OCI-LY1 (cell line): ENCODE results near the gene ZBTB38.

Experiments
- H2AFZ ChIP-seq: fragments of 200-600 bp; sonication (generic), shearing (Covaris generic); 2 replicates; pipeline ENCODE4 v1.6.0; 2014; ENCODE audit warnings: antibody characterized with exemption, mild to moderate bottlenecking, low read length
- H3F3A ChIP-seq: fragments of 200-600 bp; sonication (generic), shearing (Covaris generic); 2 replicates; pipeline ENCODE4 v1.6.0; 2014; ENCODE audit warnings: mild to moderate bottlenecking, antibody characterized with exemption, low read length, moderate library complexity; ENCODE audit not compliant: insufficient read depth
- H3K27ac ChIP-seq: fragments of 200-600 bp; sonication (generic); 2 replicates; pipeline ENCODE4 v1.5.1; 2014; ENCODE audit warnings: low read length, mixed run types, mild to moderate bottlenecking, low read depth; ENCODE audit not compliant: poor library complexity, severe bottlenecking
- H3K27me3 ChIP-seq: fragments of 200-600 bp; sonication (generic); 2 replicates; pipeline ENCODE4 v1.6.0; 2014; ENCODE audit warnings: antibody characterized with exemption, mild to moderate bottlenecking, low read length, moderate library complexity; ENCODE audit not compliant: insufficient read depth
- H3K36me3 ChIP-seq: fragments of 200-600 bp; sonication (generic); 2 replicates; pipeline ENCODE4 v1.6.1; 2014; ENCODE audit warnings: mild to moderate bottlenecking, antibody characterized with exemption, low read length, moderate library complexity, mixed read lengths; ENCODE audit not compliant: insufficient read depth
- H3K4me1 ChIP-seq: fragments of 200-600 bp; sonication (generic); 2 replicates; pipeline ENCODE4 v1.5.1; 2014; ENCODE audit warnings: mild to moderate bottlenecking, low read length, moderate library complexity; ENCODE audit not compliant: insufficient read depth, severe bottlenecking
- H3K4me2 ChIP-seq: fragments of 200-600 bp; sonication (generic), shearing (Covaris generic); 2 replicates; pipeline ENCODE4 v1.6.1; 2014; ENCODE audit warnings: low read length
- H3K4me3 ChIP-seq: fragments of 200-600 bp; sonication (generic); 2 replicates; pipeline ENCODE4 v1.5.1; 2014; ENCODE audit warnings: low read length, low read depth, mild to moderate bottlenecking, mixed read lengths; ENCODE audit not compliant: poor library complexity, severe bottlenecking
- H3K79me2 ChIP-seq: fragments of 200-600 bp; shearing (Covaris generic); 2 replicates; pipeline ENCODE4 v1.6.1; 2016; ENCODE audit warnings: mixed run types, low read length, mixed read lengths; ENCODE audit not compliant: insufficient read depth
- H3K9ac ChIP-seq: fragments of 200-600 bp; sonication (generic), shearing (Covaris generic); 2 replicates; pipeline ENCODE4 v1.6.1; 2014; ENCODE audit warnings: mild to moderate bottlenecking, low read length, mixed read lengths
- H3K9me2 ChIP-seq: fragments of 200-600 bp; sonication (generic), shearing (Covaris generic); 2 replicates; pipeline ENCODE4 v1.6.1; 2014; ENCODE audit warnings: low read depth, mild to moderate bottlenecking, low read length, mixed read lengths
- H3K9me3 ChIP-seq: fragments of 200-600 bp; shearing (Covaris generic); 2 replicates; pipeline ENCODE4 v1.6.1; 2014; ENCODE audit warnings: low read length, mixed read lengths
- H4K20me1 ChIP-seq: fragments of 200-600 bp; sonication (generic), shearing (Covaris generic); 2 replicates; pipeline ENCODE4 v1.6.0; 2016; ENCODE audit warnings: mild to moderate bottlenecking, low read length; ENCODE audit not compliant: insufficient read depth
- CTCF ChIP-seq: fragments of 200-600 bp; sonication (generic), shearing (Covaris generic); IDR thresholded peaks from 2 replicates; pipeline ENCODE4 v1.5.1; 2017; ENCODE audit warnings: mild to moderate bottlenecking, antibody characterized with exemption, low read length, moderate library complexity, mixed read lengths
- EZH2 ChIP-seq: fragments of 200-600 bp; sonication (generic), shearing (Covaris generic); IDR thresholded peaks from 2 replicates; pipeline ENCODE4 v1.8.0; 2017; ENCODE audit warnings: borderline replicate concordance, mixed run types, mild to moderate bottlenecking, antibody characterized with exemption, low read length, moderate library complexity, mixed read lengths

The ZBTB38 gene, protein sequence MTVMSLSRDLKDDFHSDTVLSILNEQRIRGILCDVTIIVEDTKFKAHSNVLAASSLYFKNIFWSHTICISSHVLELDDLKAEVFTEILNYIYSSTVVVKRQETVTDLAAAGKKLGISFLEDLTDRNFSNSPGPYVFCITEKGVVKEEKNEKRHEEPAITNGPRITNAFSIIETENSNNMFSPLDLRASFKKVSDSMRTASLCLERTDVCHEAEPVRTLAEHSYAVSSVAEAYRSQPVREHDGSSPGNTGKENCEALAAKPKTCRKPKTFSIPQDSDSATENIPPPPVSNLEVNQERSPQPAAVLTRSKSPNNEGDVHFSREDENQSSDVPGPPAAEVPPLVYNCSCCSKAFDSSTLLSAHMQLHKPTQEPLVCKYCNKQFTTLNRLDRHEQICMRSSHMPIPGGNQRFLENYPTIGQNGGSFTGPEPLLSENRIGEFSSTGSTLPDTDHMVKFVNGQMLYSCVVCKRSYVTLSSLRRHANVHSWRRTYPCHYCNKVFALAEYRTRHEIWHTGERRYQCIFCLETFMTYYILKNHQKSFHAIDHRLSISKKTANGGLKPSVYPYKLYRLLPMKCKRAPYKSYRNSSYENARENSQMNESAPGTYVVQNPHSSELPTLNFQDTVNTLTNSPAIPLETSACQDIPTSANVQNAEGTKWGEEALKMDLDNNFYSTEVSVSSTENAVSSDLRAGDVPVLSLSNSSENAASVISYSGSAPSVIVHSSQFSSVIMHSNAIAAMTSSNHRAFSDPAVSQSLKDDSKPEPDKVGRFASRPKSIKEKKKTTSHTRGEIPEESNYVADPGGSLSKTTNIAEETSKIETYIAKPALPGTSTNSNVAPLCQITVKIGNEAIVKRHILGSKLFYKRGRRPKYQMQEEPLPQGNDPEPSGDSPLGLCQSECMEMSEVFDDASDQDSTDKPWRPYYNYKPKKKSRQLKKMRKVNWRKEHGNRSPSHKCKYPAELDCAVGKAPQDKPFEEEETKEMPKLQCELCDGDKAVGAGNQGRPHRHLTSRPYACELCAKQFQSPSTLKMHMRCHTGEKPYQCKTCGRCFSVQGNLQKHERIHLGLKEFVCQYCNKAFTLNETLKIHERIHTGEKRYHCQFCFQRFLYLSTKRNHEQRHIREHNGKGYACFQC (N-terminal part only)

GRCh38 chr3:141368062-141368924 lies at the start of gene ZBTB38:
Gene ZBTB38, plus strand, starts transcription at chr3:141368504. Its CDS starts 73,885 bp downstream, at chr3:141442389.
- Histone ChIP-seq H3K9me2 (no peaks in the 10 kb centered on the region), H3F3A (no peaks in the 10 kb centered on the region), H3K79me2 (no peaks in the 10 kb centered on the region), H4K20me1 (no peaks in the 10 kb centered on the region), H3K4me3 (peak within 1 kb of the TSS; percentile 18), H3K27me3 (no peaks in the 10 kb centered on the region), H3K27ac (peak within 1 kb of the TSS; percentile 59), H3K9me3 (peaks cover under 1% of the 10 kb centered on the region; the same call in 1 of the 2 replicates), H3K36me3 (no peaks in the 10 kb centered on the region), H3K4me1 (peaks cover 31% of the 10 kb centered on the region), H2AFZ (peak within 1 kb of the TSS; percentile 87), H3K9ac (peak within 1 kb of the TSS; percentile 41), H3K4me2 (peak within 1 kb of the TSS; percentile 55)
- TF ChIP-seq EZH2, result no peak
- no peak for TF ChIP-seq CTCF

GRCh38 chr3:141320399-141321108 lies 47.8 kb upstream of the ZBTB38 start:
- Histone ChIP-seq H3K27me3 (no peaks in the 10 kb centered on the region), H2AFZ (no peak overlapping the region), H3K4me2 (no peak overlapping the region), H3K9me3 (no peaks in the 10 kb centered on the region; the same call in 1 of the 2 replicates), H3K27ac (no peak overlapping the region), H3K9me2 (no peaks in the 10 kb centered on the region), H3K9ac (no peak overlapping the region), H3K79me2 (no peaks in the 10 kb centered on the region), H3K4me1 (peaks cover 3% of the 10 kb centered on the region), H4K20me1 (no peaks in the 10 kb centered on the region), H3K36me3 (no peaks in the 10 kb centered on the region), H3K4me3 (no peak overlapping the region), H3F3A (no peaks in the 10 kb centered on the region)
- no peak for TF ChIP-seq EZH2
- TF ChIP-seq CTCF, result no peak
